Activated CD4-positive, alpha-beta T cell treated with anti-CD3 and anti-CD28 coated beads, Interleukin-2, Interleukin-6, amounts not matched to agents 100 ng/mL and 50 ng/mL, durations not matched to agents 16 hours and 8 hours (primary cell): ENCODE measurements around the gene VPS16.
"Not testable (repeated sequence)": the region's sequence is repeated elsewhere in the genome, so short reads cannot be mapped to it uniquely, and the experiment has no call there.

Experiments
- DNase-seq: peaks from one replicate; pipeline ENCODE4 v3.0.0-alpha.2; 2020

Gene VPS16

DNA sequence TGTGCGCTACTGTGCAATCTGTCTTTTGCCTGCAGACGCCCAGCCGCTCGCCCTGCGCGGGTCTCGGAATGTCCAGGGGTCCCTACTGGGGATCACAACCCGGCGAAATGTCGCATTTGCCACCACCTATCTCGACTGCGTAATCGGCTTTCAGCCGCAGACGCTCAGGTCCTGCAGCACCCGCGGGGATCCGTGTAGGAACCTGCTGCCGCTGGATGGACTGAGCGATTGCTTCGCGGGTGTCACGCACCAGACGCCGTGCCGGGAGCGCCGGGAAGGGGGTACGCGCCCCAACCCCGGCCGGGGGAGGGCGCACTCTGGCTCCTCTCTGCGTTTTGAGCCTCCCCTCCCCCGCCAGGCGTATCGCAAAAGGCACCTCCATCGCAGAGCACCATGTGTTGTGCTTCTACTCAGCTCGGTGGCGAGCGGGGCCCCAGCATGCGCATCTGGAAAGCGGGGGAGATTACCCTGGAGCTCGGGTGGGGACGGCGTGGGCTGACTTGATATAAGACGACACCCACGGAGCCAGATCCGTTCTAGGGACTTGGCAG is 32.0 kb downstream of the VPS16 start:
- DNase-seq: peak; percentile 82

- peak; percentile 97 for DNase-seq
Observed at GRCh38 chr20:2873010-2873746, 32.6 kb downstream of the VPS16 start, which contains the start of gene PTPRA. PTPRA (plus strand) TSS chr20:2873481; CDS start chr20:2964278, 90,797 bp downstream.

- DNase-seq: peak; percentile 60
Observed at GRCh38 chr20:2873747-2874041, 33.1 kb downstream of the VPS16 start.

DNA sequence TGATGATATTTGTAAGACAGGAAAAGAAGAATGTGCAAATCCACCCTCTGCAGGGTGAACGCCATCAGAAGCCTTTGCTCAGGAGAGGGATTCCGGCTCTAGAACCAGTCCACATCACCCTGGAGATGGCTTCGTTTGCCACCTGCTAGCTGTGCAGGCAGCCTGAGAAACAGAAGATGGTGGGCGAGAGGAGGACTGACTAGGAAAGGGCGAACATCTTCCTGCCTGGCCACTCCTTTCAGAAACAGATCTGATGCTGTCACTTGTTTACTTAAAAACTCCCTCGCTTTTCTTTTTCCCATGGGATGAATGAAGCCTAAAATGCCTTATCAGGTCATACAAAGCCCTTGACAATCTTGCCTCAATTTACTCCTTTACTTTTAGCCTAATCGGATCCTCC is 33.9 kb downstream of the VPS16 start:
- DNase-seq: peak; percentile 38

DNA sequence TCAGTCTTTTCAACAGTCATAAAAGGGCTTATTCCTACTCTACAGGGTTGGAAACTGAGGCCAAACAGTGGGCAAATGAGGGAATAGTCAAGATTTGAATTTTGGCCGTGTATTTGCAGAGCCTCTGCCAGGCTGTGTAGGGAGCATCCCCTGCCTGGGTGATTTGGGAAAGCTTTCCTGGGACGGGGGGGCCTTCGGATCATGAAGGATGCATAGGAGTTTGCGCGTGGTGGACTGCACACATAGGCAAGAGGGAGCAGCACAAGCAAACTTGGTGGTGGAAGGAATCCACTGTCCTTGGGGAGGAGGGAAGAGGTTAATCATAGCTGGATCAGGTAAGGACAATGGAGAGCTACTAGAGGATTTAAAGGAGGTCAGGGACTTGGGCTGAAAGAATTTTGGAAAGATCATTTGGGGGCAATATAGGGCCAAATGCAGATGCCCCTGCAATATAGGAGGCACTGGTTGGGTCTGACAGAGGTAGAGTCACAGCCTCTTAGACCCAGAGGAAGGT is 35.2 kb downstream of the VPS16 start:
- DNase-seq: no peak

DNA sequence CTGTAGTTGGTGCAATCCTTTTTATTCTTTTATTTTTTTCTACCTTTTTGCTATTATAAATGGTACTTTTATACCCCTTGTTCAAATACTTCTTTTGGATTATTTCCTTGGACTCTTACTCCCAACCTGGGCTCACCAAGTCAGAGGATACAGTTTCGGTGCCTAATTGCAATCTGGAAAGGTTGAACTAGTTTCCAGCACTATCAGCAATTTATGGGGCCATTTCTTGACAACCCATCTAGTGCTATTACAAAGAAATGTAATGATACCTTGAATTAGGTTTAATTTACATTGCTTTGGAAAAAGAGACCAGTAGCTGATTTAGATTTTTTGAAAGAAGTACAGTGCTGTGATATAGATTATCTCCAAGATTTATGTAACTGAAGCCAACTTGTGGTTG is 38.0 kb downstream of the VPS16 start:
- DNase-seq: no peak

- no peak for DNase-seq
Observed at GRCh38 chr20:2879146-2879545, 38.6 kb downstream of the VPS16 start.

DNA sequence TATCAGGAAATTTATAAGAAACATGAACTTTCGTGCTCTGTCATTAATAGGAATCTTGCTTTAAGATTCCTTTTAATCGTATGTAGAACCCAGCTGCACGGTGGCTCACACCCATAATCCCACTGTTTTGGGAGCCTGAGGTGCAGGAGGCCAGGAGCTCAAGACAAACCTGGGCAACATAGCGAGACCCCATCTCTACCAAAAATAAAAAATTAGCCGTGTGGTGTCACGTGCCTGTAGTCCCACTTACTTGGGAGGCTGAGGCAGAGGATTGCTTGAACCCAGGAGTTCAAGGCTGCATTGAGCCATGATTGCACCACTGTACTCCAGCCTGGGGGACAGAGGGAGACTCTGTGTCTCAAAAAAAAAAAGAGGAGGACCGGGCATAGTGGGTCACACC is 40.1 kb downstream of the VPS16 start:
- no peak for DNase-seq

DNA sequence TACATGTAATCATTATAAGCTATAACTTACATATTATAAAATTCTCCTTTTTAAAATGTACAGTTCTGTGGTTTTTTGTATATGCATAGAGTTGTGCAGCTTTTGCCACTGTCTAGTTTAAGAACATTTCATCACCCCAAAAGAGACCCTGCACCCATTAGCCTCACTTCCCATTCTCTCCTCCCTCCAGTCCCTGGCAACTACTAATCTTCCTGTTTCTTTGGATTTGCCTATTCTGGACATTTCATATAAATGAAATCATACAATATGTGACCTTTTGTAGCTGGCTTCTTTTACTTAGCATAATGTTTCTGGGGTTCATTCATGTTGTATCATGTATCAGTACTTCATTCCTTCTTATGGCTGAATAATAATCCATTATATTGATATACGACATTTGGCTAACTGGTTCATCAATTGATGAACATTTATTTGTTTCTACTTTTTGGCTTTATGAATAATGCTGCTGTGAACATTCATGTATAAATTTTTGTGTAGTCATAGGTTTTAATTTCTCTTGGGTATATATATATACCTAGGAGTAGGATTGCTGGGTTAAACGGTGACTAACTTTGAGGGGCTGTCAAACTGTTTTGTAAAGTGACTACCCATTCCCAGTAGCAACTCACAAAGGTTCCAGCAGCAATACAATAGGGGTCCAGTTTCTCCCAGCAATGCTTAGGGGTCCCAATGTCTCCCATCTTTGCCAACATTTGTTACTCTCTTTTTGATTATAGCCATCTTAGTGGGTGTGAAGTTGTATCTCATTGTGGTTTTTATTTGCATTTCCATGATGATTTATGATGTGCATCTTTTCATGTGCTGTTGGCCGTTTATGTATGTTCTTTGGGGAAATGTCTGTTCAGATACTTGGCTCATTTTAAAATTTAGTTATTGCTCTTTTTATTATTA is 43.4 kb downstream of the VPS16 start:
- no peak for DNase-seq

- no peak for DNase-seq
Observed at GRCh38 chr20:2887715-2888114, 47.2 kb downstream of the VPS16 start.

DNA sequence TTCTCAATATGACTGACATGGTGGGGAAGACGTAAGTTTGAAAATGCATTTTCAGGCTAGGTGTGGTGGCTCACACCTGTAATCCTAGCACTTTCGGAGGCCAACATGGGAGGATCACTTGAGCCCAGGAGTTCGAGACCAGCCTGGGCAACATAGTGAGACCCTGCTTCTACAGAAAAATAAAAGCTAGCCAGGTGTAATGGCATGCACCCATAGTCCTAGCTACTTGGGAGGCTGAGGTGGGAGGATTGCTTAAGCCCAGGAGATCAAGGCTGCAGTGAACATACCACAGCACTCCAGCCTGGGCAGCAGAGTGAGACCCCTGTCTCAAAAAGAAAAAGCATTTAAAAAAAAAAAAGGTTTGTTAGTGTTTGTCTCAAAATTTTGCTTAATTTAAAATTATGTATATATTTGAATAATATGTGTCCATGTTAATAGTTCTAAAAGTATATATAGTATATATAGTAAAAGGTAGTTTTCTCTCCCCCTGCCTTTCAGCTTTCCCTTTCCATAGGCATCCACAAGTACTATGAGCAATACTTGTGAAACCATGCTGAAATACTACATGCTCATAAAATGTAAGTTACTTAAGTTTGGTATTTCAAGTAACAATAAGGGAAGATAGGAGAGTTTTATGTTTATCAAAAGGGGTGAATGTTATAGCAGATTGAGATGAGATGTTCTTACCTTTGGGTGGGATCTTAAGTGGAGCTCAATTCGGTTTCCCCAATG is 47.8 kb downstream of the VPS16 start:
- DNase-seq: no peak

DNA sequence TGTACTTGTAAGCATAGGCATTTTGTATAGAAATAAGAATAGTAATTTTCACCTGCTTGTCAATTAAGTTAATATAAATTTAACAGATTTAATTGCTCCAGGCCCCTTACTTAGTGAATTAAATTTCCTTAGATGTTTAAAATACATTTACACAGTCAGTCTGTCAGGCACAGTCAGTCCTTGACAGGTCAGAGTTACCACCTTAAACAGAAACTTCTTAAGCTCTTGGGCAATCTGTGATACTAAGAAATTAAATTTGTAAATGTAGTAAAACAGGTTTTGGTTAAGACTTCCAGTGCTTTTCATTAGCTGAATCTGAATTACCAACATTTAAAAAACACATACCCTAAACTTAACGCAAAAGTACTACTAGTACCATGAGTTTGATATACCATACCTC is 48.7 kb downstream of the VPS16 start:
- DNase-seq: no peak

- DNase-seq: no peak
Observed at GRCh38 chr20:2889797-2890196, 49.3 kb downstream of the VPS16 start.

DNA sequence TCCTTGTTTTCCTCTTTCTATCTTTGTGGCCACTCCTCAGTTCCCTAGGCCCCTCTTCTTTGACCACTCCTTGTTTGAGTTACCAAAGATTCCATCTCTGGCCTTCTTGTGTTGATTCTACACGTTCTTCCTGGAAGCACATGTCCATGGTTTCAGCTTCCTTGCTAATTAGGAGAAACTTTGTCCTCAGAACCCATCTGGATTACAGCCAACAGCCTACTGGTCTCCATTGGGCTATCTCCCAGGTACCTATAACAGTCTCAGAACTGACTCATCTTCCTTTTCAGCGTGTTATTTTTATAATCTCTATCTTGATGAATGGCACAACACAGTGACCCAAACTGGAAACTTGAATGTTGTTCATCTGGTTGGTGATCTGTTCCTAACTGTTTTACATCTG is 50.2 kb downstream of the VPS16 start:
- DNase-seq: no peak

DNA sequence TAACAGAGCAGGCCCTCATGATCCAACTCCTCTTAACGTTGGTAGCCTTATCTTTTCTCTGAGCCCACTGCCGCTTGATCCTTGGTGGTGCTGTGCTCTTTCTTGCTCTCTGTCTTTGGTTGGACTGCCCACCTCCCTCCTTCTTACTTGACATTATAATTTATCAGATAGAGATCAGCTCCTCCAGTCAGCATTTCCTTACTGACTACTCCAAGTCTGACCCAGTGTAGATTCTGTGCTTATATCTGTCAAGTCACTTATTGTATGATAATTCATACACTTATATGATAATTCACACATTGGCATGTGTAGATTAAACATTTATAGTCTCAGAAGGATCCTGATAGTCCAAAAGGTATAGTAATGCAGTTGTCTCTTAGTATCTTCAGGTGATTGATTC is 50.8 kb downstream of the VPS16 start:
- no peak for DNase-seq

- no peak for DNase-seq
Observed at GRCh38 chr20:2892376-2892775, 51.8 kb downstream of the VPS16 start.

GRCh38 chr20:2894221-2894620 is 53.7 kb downstream of the VPS16 start:
- DNase-seq: no peak

DNA sequence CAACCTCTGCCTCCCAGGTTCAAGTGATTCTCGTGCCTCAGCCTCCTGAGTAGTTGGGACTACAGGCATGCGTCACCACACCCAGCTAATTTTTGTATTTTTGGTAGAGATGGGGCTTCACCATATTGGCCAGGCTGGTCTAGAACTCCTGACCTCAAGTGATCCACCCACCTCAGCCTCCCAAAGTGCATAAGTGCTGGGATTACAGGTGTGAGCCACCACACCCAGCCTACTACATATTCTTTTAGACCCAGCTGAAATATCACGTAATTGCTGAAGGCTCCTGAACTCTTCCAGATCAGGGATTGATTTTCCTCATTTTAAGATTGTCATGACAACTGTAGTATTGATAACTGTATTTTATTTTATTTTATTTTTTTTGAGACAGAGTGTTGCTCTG is 54.6 kb downstream of the VPS16 start:
- DNase-seq: not testable (repeated sequence)

- DNase-seq: peak; percentile 6
Observed at GRCh38 chr20:2899243-2899642, 58.7 kb downstream of the VPS16 start.

DNA sequence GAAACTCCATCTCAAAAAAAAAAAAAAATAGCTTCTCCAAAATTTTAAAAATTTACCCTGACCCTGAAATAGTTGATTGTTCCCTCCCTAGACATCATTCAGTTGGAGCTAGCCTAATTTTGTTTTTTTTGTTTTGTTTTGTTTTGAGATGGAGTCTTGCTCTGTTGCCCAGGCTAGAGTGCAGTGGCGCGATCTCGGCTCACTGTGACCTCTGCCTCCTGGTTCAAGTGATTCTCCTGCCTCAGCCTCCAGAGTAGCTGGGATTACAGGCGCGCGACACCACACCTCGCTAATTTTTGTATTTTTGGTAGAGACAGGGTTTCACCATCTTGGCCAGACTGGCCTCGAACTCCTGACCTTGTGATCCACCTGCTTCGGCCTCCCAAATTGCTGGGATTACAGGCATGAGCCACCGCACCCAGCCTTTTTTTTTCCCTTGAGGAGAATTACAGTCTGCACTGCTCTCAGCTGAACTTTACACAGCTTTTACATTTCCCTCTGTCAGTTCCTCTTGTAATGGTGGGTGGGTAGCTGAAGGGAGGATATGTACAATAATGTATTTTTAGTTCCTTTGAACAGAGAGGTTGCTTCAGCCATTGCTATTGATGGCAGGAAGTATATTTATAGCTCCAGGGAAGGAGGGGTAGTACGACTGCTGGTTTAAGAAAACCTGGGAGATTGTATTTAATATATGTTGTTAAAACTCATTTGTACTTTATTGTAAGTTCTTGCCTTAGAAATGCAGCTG is 60.5 kb downstream of the VPS16 start:
- DNase-seq: no peak

DNA sequence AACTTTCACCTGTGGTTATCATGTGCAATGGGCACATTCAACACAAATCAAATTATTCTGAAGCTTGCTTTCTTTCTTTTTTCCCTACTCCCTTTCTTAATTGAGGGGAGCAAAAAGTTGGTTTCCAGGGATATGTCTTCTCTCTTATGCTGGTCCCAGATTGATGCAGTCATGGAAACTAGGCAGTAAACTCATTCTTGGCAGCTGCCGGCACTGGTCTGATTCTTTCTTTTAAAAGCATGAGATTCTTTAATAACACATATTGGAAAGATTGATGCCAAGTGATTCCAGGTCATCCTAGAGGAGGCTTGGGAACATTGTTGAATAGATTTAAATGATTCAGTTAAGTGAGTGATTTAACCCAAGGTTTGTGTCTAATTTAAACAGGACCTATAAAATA is 61.7 kb downstream of the VPS16 start:
- no peak for DNase-seq

DNA sequence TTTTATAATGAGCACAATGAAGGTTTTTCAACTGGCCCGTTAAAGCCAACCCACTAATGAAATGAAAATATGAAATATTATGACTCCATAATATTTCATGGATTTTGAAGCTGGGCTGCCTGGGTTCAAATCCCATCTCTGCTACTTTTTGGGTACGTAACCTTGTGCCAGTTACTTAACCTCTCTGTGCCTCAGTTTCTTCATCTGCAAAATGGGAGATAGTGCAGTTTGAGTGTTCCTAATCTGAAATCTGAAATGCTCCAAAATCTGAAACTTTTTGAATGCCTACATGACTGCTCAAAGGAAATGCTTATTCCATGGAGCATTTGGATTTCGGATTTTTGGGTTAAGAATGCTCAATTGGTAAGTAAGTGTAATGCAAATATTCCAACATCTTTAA is 62.3 kb downstream of the VPS16 start:
- no peak for DNase-seq
